Measurements from ENCODE around the gene RPS6KA1.
"Not testable (repeated sequence)": the region's sequence is repeated elsewhere in the genome, so short reads cannot be mapped to it uniquely, and the experiment has no call there.

RPS6KA1 gene

GRCh38 chr1:26602378-26602959, 72.9 kb downstream of the RPS6KA1 start:
- DNase-seq (ENCODE audit: low read depth) = no peak

- DNase-seq (ENCODE audit: low read depth) = no peak
Measured at GRCh38 chr1:26603856-26604255, 74.3 kb downstream of the RPS6KA1 start.

GRCh38 chr1:26607186-26607585, 77.6 kb downstream of the RPS6KA1 start:
- no peak for DNase-seq (ENCODE audit: low read depth)

- DNase-seq (ENCODE audit: low read depth) = no peak
Measured at GRCh38 chr1:26608895-26609294, 79.3 kb downstream of the RPS6KA1 start.

DNA sequence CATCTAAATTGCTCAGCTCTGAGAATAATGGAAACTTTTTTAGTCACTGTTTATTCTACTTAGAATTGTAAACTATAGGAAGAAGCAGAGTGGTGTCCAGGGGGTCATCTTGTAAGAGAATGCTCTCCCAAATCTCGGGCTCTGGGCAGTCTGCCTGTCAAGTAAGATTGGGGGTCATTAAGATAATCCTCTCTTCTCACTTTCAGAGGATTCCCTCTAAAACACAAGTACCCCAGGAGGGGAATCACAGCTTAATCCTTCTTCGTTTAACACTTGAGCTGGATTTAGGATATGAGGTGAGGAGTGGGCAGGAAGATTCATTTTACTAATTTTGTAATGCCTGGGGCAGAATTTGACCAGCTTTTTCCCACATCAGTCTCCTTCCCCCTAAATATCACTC, 81.2 kb downstream of the RPS6KA1 start:
- DNase-seq (ENCODE audit: low read depth) = no peak

DNA sequence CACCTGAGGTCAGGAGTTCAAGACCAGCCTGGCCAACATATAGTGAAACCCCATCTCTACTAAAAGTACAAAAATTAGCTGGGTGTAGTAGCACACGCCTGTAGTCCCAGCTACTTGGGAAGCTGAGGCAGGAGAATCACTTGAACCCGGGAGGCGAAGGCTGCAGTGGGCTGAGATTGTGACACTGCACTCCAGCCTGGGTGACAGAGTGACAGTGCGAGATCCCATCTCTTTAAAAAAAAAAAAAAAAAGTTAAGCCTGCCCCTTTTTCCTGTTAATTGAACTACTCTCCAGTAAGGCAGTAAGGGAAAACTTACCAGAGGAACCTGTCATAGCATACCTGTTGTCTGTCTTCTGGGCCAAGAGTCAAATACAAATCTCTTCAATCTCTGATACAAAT, 83.1 kb downstream of the RPS6KA1 start:
- DNase-seq (ENCODE audit: low read depth) = not testable (repeated sequence)

- no peak for DNase-seq (ENCODE audit: low read depth)
Measured at GRCh38 chr1:26614655-26615411, 85.3 kb downstream of the RPS6KA1 start.

DNA sequence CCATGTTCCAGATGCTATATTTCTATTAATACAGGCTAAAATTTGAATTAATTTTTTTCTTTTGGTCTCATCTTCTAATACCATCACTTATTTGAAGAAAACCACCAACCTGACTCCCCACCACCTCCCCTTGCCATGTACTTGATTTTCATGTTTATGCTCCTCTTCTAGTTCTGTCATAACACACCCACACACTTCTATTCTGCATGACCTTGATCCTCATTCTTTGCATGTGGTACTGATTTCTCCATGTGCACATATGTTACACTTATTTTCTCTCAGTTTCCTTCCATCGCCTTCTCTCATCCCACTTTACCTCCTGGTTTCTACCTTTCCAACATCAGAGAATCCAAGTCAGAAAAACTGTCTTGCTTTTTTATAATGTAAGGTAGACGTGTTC, 87.3 kb downstream of the RPS6KA1 start:
- DNase-seq (ENCODE audit: low read depth) = no peak

DNA sequence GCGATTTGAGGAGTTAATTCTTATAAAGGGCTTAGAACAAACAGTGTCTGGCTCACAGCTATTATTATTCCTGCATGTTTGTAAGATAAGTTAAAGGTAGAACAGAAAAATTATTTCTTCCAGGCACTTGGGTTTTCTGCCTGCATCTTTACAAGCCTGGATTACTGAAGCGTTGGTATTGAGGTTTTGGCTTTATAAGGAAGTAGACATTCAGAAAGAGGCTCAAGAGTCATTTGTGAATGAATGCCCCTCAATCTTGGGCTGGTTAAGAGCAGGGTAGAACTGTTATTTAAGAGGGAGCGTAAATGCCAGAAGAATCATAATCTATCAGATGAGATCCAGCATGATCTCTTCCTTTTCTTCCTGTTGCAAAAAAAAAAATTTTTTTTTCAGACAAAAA, 89.0 kb downstream of the RPS6KA1 start:
- DNase-seq (ENCODE audit: low read depth) = no peak

Data from stimulated activated CD8-positive, alpha-beta memory T cell treated with anti-CD3 and anti-CD28 coated beads, Interleukin-4, amount 100 ng/mL, for 24 hours (primary cell).